Cardiac ventricle fibroblast (primary cell): ENCODE results near the gene FADS3. TPM values are rescaled to one million over a fixed set of nuclear protein-coding genes. Genes with fewer than 3 reads are reported as not detected.

ENCODE experiments used
- total RNA-seq: library from RNA; depleted of rRNA; stranded (reverse); fragments of >200 nt; gene quantifications from 2 replicates; pipeline ENCODE4 v1.2.3, GENCODE V29; 2015

FADS3 gene, protein sequence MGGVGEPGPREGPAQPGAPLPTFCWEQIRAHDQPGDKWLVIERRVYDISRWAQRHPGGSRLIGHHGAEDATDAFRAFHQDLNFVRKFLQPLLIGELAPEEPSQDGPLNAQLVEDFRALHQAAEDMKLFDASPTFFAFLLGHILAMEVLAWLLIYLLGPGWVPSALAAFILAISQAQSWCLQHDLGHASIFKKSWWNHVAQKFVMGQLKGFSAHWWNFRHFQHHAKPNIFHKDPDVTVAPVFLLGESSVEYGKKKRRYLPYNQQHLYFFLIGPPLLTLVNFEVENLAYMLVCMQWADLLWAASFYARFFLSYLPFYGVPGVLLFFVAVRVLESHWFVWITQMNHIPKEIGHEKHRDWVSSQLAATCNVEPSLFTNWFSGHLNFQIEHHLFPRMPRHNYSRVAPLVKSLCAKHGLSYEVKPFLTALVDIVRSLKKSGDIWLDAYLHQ
- total RNA-seq: 66.8 and 89.6 TPM in 2 replicates

DNA sequence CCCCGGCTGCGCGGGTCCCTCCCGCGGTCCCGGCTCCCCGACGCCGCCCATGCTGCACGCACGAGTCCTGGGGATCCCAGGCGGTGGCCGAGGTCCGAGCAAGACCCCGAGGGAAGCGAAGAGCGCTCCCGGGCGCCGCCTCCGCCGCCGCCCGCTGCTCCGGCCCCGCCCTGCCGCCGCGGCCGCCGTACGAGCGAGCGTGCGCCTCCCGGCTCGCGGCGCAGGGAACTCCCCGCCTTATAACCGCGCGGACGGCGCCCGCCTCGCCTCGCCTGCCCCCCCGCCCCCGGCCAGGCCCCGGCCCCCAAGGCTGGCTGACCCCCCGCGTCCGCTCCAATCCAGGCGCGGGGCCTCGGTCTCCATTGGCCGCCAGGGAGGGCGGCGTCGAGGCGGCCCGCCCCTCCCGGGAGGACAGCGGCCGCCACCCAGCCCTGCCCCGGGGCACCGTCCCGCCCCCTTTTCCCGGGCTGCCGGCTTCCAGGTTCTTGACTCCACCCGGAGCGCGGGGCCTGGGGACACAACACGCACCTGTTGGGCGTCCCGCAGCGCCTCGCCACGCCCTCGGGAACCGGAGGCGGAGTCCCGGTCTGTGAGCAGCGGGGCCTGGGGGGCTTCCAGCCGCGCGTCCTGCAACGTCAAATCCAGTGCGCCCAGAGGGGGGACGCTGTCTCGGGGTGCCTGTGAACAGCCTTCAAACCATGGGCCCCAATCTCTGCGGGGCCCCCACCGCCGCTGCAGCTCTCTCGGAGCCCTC is at the start of gene FADS3:
Gene FADS3, minus strand, starts transcription at position 215 of the 754 bp plus-strand sequence. Its CDS starts 164 bp downstream, at position 51.

DNA sequence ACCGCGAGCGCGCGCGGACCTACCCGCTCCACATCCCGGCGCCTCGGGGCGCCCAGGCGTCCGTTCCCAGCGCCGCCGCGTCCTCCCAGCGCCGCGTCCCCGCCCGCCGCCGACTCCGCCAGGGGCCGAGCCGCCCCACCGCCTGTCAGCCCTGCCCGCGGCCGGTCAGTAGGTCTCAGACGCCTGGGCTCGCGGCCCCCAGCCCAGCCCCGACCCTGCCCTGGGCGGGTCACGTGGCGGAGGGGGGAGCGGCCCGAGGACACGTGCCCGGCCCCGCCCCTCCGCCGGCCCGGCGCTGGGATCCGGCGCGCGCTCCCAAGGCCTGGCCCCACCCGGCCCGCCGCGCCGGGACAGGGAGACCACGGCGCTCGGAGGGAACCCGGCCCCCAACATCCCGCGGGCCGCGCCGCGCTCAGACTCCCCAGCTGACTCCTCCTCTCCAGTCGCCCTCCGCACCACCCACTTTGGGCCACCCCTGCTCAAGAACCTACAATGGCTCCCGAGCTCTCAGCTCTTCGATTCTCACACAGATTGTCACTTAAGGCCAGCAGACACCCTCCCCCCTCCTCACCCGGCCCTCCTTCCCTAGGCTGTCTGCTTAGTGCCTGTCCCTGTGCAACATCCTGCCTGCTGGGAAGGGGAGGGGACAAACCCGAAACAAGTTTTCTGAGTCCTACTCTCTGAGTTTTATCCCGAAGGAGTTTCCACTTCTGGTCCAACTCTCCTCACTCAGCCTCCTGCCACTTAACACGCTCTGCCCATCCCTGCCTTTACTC is 26.2 kb upstream of the FADS3 start, which contains the start of gene RAB3IL1:
Gene RAB3IL1, minus strand, starts transcription at position 233 of the 776 bp plus-strand sequence. Its CDS starts 199 bp downstream, at position 34.

DNA sequence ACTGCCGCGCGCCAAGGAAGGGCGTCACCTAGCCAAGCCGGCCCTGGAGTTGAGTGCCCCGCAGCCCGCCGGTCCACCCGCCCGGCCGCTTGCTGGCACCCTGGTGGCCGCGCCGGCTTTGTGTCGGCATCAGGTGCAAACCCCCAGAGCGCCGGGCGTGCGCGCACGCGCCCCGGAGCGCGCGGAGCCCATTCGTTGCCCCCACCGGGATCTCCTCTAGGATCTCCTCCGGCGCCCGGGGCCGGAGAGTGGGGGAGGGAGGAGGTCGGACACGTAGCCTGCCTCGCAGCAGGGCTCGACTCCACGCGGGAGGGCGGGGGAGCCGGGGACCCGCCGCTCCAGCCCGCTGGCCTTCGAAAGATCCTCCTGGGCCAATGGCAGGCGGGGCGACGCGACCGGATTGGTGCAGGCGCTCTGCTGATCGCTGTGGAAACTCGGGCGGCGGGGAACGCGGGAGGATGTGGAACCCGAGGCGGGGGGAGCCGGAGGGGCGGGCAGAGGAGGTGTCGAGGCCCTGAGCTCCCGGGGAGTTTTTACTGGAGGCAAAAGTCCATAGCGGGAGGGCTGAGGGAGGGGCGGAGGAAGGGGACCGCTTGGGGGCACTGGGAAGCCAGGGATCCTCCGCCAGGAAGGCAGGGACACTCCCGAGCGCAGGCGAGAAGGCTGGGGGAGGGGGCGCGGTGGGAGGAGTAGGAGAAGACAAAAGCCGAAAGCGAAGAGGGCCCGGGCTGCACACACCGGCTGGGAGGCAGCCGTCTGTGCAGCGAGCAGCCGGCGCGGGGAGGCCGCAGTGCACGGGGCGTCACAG is 63.6 kb downstream of the FADS3 start, which contains the start of gene FADS2:
Gene FADS2, plus strand, starts transcription at position 730 of the 808 bp plus-strand sequence. CDS start 91 bp downstream, outside the sequence.

Other genes starting within 250 kb of the FADS3 start
- 1.6 TPM in 2 replicates for gene DAGLA, start 211.2 kb downstream of the FADS3 start, total RNA-seq
- 0.31 and 0.44 TPM in 2 replicates for gene MYRF, start 138.9 kb downstream of the FADS3 start, total RNA-seq
- 66.2 and 71.3 TPM in 2 replicates for gene TMEM258, start 98.9 kb downstream of the FADS3 start, total RNA-seq
- 10.7 and 12.1 TPM in 2 replicates for gene FEN1, start 98.6 kb downstream of the FADS3 start, total RNA-seq
- gene FADS1, start 74.5 kb downstream of the FADS3 start, total RNA-seq: 30.2 and 37.8 TPM in 2 replicates
- gene FADS2, start 63.2 kb downstream of the FADS3 start, total RNA-seq: 35.9 and 42.7 TPM in 2 replicates
- 13.3 and 16.0 TPM in 2 replicates for gene RAB3IL1, start 26.0 kb upstream of the FADS3 start, total RNA-seq
- gene BEST1, start 58.8 kb upstream of the FADS3 start, total RNA-seq: 1.2 and 2.5 TPM in 2 replicates
- gene FTH1, start 76.1 kb upstream of the FADS3 start, total RNA-seq: 5,288 and 6,400 TPM in 2 replicates
- 19.8 and 21.2 TPM in 2 replicates for gene INCENP, start 232.5 kb upstream of the FADS3 start, total RNA-seq